ENCODE data around the gene COL6A2. TPM values are rescaled to one million over a fixed set of nuclear protein-coding genes. Genes with fewer than 3 reads are reported as not detected.

Gene COL6A2
- total and polyA plus RNA-seq, 10 of the 15 experiments (the other 5 are each of a cell fraction or from before 2014, with no cell fraction given), result 0.16 to 1.3 (median 0.34) TPM; not detected in 7

- no peak for FAIRE-seq
- in situ Hi-C loops (cut with MboI), result no loop called here
Measured at GRCh38 chr21:46128106-46128932, 30.4 kb downstream of the COL6A2 start.

GRCh38 chr21:46128933-46129571 lies 31.1 kb downstream of the COL6A2 start:
- H3K27me3 ChIP-seq (replicated peaks in 1 of 2; ENCODE audit: control insufficient read depth in 2 of 2, insufficient read depth in 2 of 2, low read length in 1 of 2), result no peaks in the 10 kb centered on the region
- POLR2A ChIA-PET, result no interaction called here
- 67% methylated on average over 45 of the region's 45 CpGs for WGBS (ENCODE audit: insufficient coverage, insufficient replicate concordance, low lambda C conversion rate, missing lambda C conversion rate)
- TF ChIP-seq CUX1 (IDR thresholded peaks at IDR 0.05; ENCODE audit: insufficient replicate concordance, low read depth, low read length), result no peak

More at GRCh38 chr21:46128106-46128932, 30.4 kb downstream of the COL6A2 start:
- CTCF ChIA-PET, result interaction anchor here (1.0 kb wide), 1 partner anchor 15 kb away, joined by 3 read pairs; no protein-coding TSS in a partner anchor
- WGBS (ENCODE audit: insufficient coverage, insufficient replicate concordance, low lambda C conversion rate, missing lambda C conversion rate), result 39% methylated on average over 23 of the region's 23 CpGs
- RAD21 ChIA-PET (ENCODE audit: unreplicated experiment), result no interaction called here
- Histone ChIP-seq H3K27me3 (replicated peaks in 1 of 2; ENCODE audit: control insufficient read depth in 2 of 2, insufficient read depth in 2 of 2, low read length in 1 of 2) (no peaks in the 10 kb centered on the region), H3K4me1 (ENCODE audit: control insufficient read depth, insufficient read depth, low read length) (no peaks in the 10 kb centered on the region), H3K9ac (ENCODE audit: control insufficient read depth, insufficient read depth, low read length) (no peak overlapping the region), H3K4me3 (no peak overlapping the region), H3K4me2 (ENCODE audit: control insufficient read depth, insufficient read depth) (no peak overlapping the region), H3K27ac (ENCODE audit: control insufficient read depth, insufficient read depth) (no peak overlapping the region), H4K20me1 (ENCODE audit: control insufficient read depth, insufficient read depth) (no peaks in the 10 kb centered on the region), H3K36me3 (ENCODE audit: control insufficient read depth in 2 of 2, insufficient read depth in 2 of 2, low read length in 1 of 2) (no peaks in the 10 kb centered on the region), H3K79me2 (ENCODE audit: control insufficient read depth, insufficient read depth, low read length) (no peaks in the 10 kb centered on the region), H3K9me3 (replicated peaks; ENCODE audit: control insufficient read depth, insufficient read depth, low read length) (no peaks in the 10 kb centered on the region; the same call in 2 of the 3 replicates), H2AFZ (ENCODE audit: control insufficient read depth, low read depth, low read length) (no peak overlapping the region)
- intact Hi-C loops (cut with micrococcal nuclease; ENCODE audit: unreplicated experiment), result no loop called here
- POLR2A ChIA-PET, result no interaction called here
- ATAC-seq, result no peak
- SMC1A ChIA-PET (ENCODE audit: uncharacterized antibody, unreplicated experiment), result interaction anchor here (0.7 kb wide), 1 partner anchor 61 kb away, joined by 3 read pairs; no protein-coding TSS in a partner anchor
- BruUV-seq (replicated peaks), result no TSS peak
- TF ChIP-seq BACH1 (IDR thresholded peaks at IDR 0.05; ENCODE audit: borderline replicate concordance) (no peak), MEF2B (IDR thresholded peaks at IDR 0.05; ENCODE audit: partially characterized antibody, poor library complexity, severe bottlenecking) (no peak), SPI1 (IDR thresholded peaks at IDR 0.05; ENCODE audit: borderline replicate concordance, insufficient read depth, low read depth, low read length) (no peak), HDAC6 (IDR thresholded peaks at IDR 0.05; ENCODE audit: unreplicated experiment) (no peak), CEBPB (IDR thresholded peaks at IDR 0.05; ENCODE audit: borderline replicate concordance in 1 of 2, low read depth in 2 of 2, low read length in 2 of 2) (no peak), NR2C1 (IDR thresholded peaks at IDR 0.05) (no peak), ZBED1 (IDR thresholded peaks at IDR 0.05; ENCODE audit: borderline replicate concordance) (no peak)
- no peak for DNase-seq (ENCODE audit: low read depth, low spot score)

More at GRCh38 chr21:46128933-46129571, 31.1 kb downstream of the COL6A2 start:
- BruUV-seq (replicated peaks), result no TSS peak
- Histone ChIP-seq H3K79me2 (ENCODE audit: control insufficient read depth, insufficient read depth, low read length) (no peaks in the 10 kb centered on the region), H4K20me1 (ENCODE audit: control insufficient read depth, insufficient read depth) (no peaks in the 10 kb centered on the region), H3K4me1 (ENCODE audit: control insufficient read depth, insufficient read depth, low read length) (no peaks in the 10 kb centered on the region), H3K4me3 (no peak overlapping the region), H2AFZ (ENCODE audit: control insufficient read depth, low read depth, low read length) (no peak overlapping the region), H3K9ac (ENCODE audit: control insufficient read depth, insufficient read depth, low read length) (no peak overlapping the region), H3K4me2 (ENCODE audit: control insufficient read depth, insufficient read depth) (no peak overlapping the region), H3K27ac (ENCODE audit: control insufficient read depth, insufficient read depth) (no peak overlapping the region), H3K36me3 (ENCODE audit: control insufficient read depth in 2 of 2, insufficient read depth in 2 of 2, low read length in 1 of 2) (no peaks in the 10 kb centered on the region), H3K9me3 (replicated peaks; ENCODE audit: control insufficient read depth, insufficient read depth, low read length) (no peaks in the 10 kb centered on the region; the same call in 2 of the 3 replicates)
- SMC1A ChIA-PET (ENCODE audit: uncharacterized antibody, unreplicated experiment), result interaction anchor here (0.7 kb wide), 1 partner anchor 62 kb away, joined by 3 read pairs; no protein-coding TSS in a partner anchor
- FAIRE-seq (no peak), DNase-seq (ENCODE audit: low read depth, low spot score) (no peak), ATAC-seq (no peak)
- intact Hi-C loops (cut with micrococcal nuclease; ENCODE audit: unreplicated experiment) (no loop called here), in situ Hi-C loops (cut with MboI) (no loop called here)
- RAD21 ChIA-PET (ENCODE audit: unreplicated experiment), result no interaction called here
- CTCF ChIA-PET, result interaction anchor here (1.0 kb wide), 1 partner anchor 15 kb away, joined by 3 read pairs; no protein-coding TSS in a partner anchor
